Parathyroid adenoma (tissue), 2 donors: ENCODE measurements around the gene DDX27.
A peak's percentile ranks its signal among the peaks of the same experiment; 100 is the strongest.

Experiments used
- H2AFZ ChIP-seq: fragments of 300-600 bp; sonication (generic); one replicate; pipeline ENCODE4 v1.7.0; 2017; ENCODE audit warnings: antibody characterized with exemption, mild to moderate bottlenecking
- H3K27ac ChIP-seq: fragments of 300-600 bp; sonication (generic); one replicate; pipeline ENCODE4 v1.7.0; 2017
- H3K27me3 ChIP-seq: fragments of 300-600 bp; sonication (generic); one replicate; pipeline ENCODE4 v1.7.0; 2017; ENCODE audit warnings: low read length; ENCODE audit not compliant: control insufficient read depth, insufficient read depth
- H3K36me3 ChIP-seq: fragments of 300-600 bp; sonication (generic); one replicate; pipeline ENCODE4 v1.7.0; 2017; ENCODE audit warnings: low read length; ENCODE audit not compliant: control insufficient read depth, insufficient read depth
- H3K4me1 ChIP-seq: fragments of 300-600 bp; sonication (generic); one replicate; pipeline ENCODE4 v1.7.0; 2017; ENCODE audit warnings: control low read depth
- H3K4me2 ChIP-seq: fragments of 300-600 bp; sonication (generic); one replicate; pipeline ENCODE4 v1.7.0; 2017; ENCODE audit warnings: low read length
- H3K4me3 ChIP-seq: fragments of 300-600 bp; sonication (generic); one replicate; pipeline ENCODE4 v1.7.0; 2017; ENCODE audit warnings: low read depth, low read length
- H3K79me2 ChIP-seq: fragments of 300-600 bp; sonication (generic); one replicate; pipeline ENCODE4 v1.7.0; 2017; ENCODE audit warnings: control low read depth
- H3K9ac ChIP-seq: fragments of 300-600 bp; sonication (generic); one replicate; pipeline ENCODE4 v1.7.0; 2017; ENCODE audit warnings: mild to moderate bottlenecking
- H3K9me3 ChIP-seq: fragments of 300-600 bp; sonication (generic); one replicate; pipeline ENCODE4 v1.7.0; 2017; ENCODE audit warnings: low read length; ENCODE audit not compliant: control insufficient read depth
- TF ChIP-seq, protein P1 (sequence below): fragments of 300-600 bp; sonication (generic); IDR thresholded peaks from one replicate; pipeline ENCODE4 v1.7.0; 2017; ENCODE audit warnings: antibody characterized with exemption, mild to moderate bottlenecking
- donor health status: primary hyperparathyroidism.

DDX27 gene, protein sequence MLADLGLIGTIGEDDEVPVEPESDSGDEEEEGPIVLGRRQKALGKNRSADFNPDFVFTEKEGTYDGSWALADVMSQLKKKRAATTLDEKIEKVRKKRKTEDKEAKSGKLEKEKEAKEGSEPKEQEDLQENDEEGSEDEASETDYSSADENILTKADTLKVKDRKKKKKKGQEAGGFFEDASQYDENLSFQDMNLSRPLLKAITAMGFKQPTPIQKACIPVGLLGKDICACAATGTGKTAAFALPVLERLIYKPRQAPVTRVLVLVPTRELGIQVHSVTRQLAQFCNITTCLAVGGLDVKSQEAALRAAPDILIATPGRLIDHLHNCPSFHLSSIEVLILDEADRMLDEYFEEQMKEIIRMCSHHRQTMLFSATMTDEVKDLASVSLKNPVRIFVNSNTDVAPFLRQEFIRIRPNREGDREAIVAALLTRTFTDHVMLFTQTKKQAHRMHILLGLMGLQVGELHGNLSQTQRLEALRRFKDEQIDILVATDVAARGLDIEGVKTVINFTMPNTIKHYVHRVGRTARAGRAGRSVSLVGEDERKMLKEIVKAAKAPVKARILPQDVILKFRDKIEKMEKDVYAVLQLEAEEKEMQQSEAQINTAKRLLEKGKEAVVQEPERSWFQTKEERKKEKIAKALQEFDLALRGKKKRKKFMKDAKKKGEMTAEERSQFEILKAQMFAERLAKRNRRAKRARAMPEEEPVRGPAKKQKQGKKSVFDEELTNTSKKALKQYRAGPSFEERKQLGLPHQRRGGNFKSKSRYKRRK

DNA sequence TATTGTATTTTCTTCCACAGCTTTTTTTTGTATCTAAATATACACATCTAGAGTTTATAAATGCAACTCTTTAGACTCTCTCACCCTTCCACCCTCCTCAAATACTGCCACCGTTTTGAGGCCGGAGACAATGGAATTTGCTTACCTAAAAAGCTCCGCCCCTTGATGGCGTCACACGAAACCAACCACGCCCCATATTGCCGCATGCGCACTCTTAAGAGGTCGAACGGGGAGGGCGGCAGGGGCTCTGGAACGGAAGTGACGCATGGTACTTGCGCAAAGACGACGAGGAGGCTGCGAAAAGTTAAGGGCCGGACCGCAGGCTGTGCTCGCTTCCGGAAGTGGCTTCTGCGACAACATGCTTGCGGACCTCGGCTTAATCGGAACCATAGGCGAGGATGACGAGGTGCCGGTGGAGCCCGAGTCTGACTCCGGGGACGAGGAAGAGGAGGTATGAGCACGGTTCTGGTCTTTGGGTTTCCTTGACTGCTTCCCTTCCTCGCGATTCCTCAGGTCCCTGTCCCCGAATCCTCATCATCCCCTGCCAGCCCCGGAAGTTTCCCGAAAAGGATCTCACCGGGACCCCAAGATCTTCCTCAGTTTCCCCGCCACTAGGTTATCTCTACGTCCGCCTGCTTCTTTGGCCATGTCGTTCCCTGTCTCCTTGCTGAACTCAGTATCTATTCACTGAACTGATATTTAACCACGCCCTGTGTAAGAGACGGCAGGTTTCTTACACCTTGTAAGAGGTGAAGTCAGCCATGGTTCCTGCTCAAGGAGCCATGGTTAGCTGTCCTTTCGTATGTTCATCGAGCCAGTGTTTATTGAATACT lies at the start of gene DDX27:
Gene DDX27, plus strand, starts transcription at position 326 of the 833 bp plus-strand sequence. Its CDS starts 33 bp downstream, at position 359.
- H3K27me3 ChIP-seq: no peaks in the 10 kb centered on the region
- no peaks in the 10 kb centered on the region for H3K9me3 ChIP-seq
- peak within 1 kb of the TSS; percentile 88 for H2AFZ ChIP-seq
- H3K79me2 ChIP-seq: peaks cover 13% of the 10 kb centered on the region
- peak within 1 kb of the TSS; percentile 90 for H3K4me3 ChIP-seq
- peak within 1 kb of the TSS; percentile 31 for H3K9ac ChIP-seq
- TF ChIP-seq, protein P1, sequence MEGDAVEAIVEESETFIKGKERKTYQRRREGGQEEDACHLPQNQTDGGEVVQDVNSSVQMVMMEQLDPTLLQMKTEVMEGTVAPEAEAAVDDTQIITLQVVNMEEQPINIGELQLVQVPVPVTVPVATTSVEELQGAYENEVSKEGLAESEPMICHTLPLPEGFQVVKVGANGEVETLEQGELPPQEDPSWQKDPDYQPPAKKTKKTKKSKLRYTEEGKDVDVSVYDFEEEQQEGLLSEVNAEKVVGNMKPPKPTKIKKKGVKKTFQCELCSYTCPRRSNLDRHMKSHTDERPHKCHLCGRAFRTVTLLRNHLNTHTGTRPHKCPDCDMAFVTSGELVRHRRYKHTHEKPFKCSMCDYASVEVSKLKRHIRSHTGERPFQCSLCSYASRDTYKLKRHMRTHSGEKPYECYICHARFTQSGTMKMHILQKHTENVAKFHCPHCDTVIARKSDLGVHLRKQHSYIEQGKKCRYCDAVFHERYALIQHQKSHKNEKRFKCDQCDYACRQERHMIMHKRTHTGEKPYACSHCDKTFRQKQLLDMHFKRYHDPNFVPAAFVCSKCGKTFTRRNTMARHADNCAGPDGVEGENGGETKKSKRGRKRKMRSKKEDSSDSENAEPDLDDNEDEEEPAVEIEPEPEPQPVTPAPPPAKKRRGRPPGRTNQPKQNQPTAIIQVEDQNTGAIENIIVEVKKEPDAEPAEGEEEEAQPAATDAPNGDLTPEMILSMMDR: no peak
- H3K36me3 ChIP-seq: no peaks in the 10 kb centered on the region
- peak within 1 kb of the TSS; percentile 66 for H3K27ac ChIP-seq
- peaks cover 12% of the 10 kb centered on the region for H3K4me1 ChIP-seq
- H3K4me2 ChIP-seq: peak within 1 kb of the TSS; percentile 63

DNA sequence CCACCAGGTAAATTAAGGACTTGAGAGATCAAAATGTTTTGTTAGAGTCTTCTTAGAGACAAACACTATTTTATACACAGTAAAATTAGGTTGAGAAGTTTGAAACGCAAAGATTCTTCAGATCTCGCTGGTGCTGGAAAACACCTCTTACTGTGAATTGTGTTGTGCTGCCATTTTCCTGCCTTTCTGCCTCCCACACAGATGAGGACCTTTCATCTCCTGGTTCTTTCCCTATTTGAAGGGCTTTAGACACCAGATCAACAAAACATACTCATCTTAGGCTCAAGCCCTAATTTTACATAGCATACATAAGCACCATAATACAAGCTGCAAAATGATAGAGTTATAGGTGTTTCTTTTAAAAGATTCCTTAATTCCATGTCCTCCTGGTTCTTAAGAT lies 49.7 kb upstream of the DDX27 start:
- Histone ChIP-seq H3K27ac (no peak overlapping the region), H3K4me1 (peaks cover 4% of the 10 kb centered on the region)
- TF ChIP-seq, protein P1: no peak

DNA sequence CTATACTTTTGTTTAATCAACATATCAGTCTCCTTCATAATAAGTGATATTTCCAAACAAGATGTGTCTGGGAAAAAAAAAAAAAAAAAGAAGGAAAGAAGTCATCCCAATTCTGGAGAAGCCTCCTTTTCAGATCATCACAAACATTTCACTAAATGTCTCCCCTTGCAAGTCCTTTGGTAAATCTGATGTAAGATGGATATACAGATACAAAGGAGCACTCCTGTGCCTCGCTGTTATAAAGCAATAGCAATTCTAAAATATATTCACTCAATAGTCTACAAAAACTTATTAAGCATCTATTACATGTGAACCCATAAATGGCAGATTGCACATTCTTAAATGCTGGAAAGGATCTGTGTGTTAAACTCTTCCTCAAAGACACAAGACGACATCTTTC lies 48.5 kb upstream of the DDX27 start:
- Histone ChIP-seq H3K4me1 (peaks cover 4% of the 10 kb centered on the region), H3K27ac (no peak overlapping the region), H3K79me2 (peaks cover 54% of the 10 kb centered on the region), H3K4me2 (no peak overlapping the region), H3K9me3 (no peaks in the 10 kb centered on the region), H3K36me3 (no peaks in the 10 kb centered on the region), H3K4me3 (no peak overlapping the region), H2AFZ (no peak overlapping the region), H3K9ac (no peak overlapping the region), H3K27me3 (no peaks in the 10 kb centered on the region)
- TF ChIP-seq, protein P1: no peak

More for the DNA sequence above, 49.7 kb upstream of the DDX27 start:
- Histone ChIP-seq H3K4me3 (no peak overlapping the region), H3K9me3 (no peaks in the 10 kb centered on the region), H2AFZ (no peak overlapping the region), H3K36me3 (no peaks in the 10 kb centered on the region), H3K27me3 (no peaks in the 10 kb centered on the region), H3K4me2 (no peak overlapping the region), H3K9ac (no peak overlapping the region), H3K79me2 (peaks cover 54% of the 10 kb centered on the region)

DNA sequence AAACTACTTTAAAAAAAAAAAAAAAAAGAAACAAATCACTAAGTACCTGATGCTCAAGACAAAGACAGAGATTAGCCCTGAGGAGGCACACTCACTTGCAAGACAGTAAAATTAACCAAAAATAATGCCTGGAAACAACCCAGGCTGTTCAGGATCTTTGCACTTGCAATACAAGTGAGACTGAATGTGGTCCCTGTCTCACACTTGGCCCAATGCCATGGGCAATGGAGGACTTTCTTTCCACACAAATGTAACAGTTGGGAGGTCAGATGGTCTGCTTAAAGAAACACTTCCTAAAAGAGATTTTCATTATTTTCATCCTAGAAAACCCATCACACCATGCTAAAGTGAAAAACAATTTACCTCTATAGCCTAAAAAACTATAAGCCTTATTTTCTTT lies 47.3 kb upstream of the DDX27 start:
- Histone ChIP-seq H3K4me2 (no peak overlapping the region), H3K4me3 (peak overlapping the region; percentile 13)

More for the DNA sequence above, 47.3 kb upstream of the DDX27 start:
- TF ChIP-seq, protein P1: no peak
- Histone ChIP-seq H3K27ac (no peak overlapping the region), H2AFZ (no peak overlapping the region), H3K9me3 (no peaks in the 10 kb centered on the region), H3K27me3 (no peaks in the 10 kb centered on the region), H3K9ac (no peak overlapping the region), H3K4me1 (peaks cover 4% of the 10 kb centered on the region), H3K79me2 (peaks cover 57% of the 10 kb centered on the region), H3K36me3 (no peaks in the 10 kb centered on the region)
